NCI-H2107 (cell line): ENCODE results near the gene EIF4E1B.

Source experiments
- DNase-seq: peaks from one replicate; lab custom pipeline; 2025; lab: John Stamatoyannopoulos, UW

EIF4E1B gene

DNA sequence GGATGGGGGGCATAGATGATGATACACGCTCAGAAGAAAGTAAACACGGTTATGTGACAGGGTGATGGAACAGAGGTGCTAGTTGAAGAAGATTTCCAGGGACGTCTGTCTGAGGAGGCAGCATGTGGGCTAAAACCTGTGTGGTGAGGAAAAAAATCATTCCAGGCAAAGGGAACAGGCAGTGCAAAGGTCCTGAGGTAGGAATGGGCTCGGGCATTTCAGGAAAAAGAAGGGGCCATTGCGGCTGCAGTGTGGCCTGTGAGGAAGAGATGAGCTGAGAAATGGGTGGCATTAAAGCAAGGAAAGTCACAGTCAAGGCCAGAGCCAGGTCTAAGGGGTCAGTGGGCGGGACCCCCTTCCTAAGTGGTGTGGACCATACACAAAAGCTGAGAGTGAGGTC is 35.0 kb downstream of the EIF4E1B start:
- DNase-seq: no peak

DNA sequence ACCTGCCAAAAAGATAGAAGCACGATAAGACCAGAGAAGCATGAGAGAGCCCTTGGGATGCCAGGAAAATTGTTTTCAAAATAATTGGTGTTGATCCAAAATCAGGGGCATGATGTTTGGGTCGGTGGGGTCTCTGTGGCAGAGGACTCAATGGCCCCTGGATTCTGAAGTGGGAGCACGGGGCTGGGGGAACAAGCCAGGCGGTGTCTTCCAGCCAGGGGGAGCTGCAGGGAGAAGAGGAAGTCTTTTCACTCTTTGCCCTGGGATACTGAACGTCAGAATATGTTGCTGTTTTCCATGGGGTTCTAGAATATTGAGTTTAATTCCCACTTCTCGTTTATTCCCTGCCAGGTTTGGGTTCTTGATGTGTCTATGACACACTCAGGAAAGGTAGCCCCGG is 37.2 kb downstream of the EIF4E1B start:
- no peak for DNase-seq

DNA sequence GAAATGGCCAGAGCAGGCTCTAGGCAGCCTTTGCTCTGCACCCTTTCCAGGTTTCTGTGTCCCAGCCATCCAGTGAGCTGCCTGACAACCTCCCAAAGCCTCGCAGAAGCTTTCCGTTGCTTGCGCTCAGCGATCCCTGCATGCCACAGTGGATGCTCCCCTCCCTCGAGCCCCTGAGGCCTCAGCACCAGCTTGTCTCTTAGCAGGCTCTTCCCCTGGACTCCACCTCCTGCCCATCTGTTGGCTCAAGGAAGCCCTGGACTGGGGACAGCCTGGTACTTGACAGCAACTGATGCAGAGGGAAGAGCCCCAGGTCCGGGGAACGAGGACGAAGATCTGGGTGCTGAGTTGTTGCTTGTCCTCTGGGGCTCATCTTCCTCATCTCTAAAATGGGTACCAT is 40.0 kb downstream of the EIF4E1B start:
- no peak for DNase-seq

DNA sequence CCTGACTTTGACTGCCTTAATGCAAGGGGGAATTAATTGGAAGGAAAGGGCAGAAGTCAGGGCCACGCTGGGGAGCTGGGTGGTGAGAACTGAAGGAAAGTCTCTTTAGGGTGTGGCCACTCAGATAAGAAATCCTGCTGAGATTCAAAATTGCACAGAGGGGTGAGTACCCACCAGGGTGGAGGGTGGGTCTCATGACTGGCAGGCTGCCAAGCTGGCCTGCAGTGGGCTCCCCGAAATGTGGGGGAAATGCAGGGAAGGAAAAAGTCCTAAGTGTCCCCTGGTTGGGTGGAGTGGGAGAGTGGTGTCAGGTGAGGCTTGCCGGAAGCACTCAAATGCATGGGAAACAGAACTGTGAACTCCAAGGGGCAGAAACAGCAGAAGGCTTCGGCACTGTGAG is 40.9 kb downstream of the EIF4E1B start:
- no peak for DNase-seq

DNA sequence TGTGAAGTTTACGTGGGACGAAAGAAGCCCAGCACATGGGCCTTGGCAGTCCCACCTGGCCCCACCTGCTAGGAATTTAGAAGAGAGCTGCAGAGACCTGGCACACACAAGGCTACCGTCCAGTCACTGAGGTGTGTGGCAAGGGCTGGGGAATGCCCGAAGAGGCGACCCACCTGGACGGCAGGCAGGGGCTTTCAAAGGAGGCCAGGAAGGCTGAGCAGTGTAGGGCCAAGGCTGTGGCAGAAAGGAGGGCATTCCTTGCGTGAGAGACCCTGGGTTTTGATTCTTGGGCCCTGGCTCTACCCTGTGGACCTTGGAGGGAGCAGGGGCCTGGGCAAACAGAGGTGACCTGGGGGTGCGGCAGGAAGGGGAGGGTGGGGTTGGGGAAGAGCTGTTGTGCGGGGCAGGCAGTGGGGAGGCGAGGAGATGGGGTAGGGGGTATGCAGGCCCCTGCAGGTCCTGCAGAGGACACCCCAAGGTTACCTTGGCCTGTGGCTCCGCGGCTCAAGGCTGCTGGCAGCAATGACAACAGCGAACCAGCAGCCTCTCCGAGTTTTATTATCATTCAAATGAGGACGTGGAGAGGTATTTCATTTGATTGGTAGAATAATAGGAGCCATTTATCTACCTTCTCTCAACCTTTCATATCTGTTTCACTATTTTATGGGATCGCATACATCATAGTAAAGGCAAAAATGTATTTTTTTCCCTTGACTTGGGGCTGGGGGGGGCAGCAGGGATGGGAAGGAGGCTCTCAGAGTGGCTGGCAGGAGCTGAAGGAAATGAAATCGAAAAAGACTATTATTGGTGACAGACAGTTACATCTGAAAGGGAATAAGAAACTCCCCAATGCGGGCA is 41.6 kb downstream of the EIF4E1B start:
- no peak for DNase-seq

DNA sequence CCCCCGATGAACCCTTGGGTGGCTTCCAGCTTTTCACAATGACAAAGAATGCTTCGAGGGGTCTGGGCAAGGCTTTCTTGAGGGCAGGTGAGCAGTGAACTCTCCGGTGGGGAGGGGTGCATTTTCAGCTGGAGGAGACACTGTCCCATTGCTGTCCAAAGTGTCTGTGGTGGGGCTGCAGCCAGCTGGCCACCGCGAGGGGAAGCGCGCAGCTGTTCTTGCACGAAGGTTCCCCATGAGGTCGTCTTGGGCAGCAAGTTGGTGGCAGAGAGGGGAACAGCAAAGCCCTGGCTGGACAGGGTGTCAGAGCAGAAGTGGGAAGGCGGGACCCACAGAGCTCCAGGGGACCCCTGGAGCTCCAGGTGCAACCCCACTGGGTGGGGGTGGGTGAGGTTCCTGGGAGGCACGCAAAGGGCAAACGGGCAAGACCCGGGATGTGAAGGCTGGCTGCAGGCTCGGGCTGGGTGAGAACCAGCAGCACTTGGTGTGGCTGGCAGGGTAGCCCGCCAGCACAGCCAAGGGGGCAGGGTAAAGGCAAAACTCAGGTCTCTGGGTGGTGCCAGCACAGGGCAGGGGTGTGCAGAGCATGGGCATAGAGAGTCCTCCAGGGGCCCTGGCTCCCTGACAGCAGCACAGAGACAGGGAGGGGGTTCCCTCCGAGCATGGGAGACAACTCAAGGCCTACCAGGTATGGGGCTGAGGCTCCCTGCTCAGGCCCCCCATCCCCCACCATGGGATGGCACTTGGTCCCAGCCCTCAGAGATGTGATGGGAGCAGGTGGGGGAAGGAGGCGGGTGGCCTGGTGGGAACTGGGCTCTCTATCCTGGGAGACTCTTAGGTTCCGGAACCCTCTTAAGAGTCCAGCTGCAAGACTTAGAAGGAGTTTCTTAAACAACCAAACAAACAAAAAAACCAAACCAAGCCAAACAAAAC is 43.4 kb downstream of the EIF4E1B start:
- DNase-seq: no peak

DNA sequence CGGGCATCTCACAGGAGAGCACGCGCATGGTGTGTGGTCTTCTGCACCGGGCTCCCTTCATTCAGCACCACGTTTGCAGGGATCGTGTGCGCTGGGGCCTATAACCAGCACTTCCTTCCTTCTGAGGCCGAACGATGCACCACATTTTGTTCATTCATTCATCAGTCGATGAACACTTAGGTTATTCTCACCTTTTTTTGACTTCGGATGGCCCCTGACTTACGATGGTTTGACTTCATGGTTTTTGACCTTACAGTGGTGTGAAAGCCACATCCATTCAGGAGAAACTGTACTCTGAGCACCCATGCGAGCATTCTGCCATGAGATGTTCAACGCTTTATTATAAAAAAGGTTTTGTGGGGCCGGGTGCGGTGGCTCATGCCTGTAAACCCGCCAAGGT is 44.3 kb downstream of the EIF4E1B start:
- DNase-seq: no peak

DNA sequence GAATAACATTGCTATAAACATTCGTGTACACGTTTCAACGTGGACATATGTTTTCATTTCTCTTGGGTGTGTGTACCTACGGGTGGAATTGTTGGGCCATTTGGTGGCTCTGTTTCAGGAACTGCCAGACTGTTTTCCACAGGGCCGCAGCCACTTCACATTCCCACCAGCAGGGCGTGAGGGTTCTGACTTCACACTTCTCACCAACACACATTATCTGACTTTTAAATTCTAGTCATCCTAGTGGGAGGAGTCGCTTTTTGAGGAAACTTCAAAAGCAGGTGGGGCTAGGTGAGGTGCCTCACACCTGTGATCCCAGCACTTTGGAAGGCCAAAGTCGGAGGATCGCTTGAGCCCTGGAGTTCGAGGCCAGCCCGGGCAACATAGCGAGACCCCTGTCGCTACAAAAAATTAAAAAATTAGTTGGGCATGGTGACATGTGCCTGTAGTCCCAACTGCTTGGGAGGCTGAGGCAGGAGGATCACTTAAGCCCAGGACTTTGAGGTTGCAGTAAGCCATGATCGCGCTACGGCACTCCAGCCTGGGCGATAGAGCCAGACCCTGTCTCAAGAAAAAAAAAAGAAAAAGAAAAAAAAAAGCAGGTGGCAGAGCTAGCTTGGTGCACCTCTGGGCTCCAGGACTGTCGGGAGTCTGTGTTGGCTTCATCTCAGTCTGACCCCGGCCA is 45.3 kb downstream of the EIF4E1B start:
- DNase-seq: no peak

DNA sequence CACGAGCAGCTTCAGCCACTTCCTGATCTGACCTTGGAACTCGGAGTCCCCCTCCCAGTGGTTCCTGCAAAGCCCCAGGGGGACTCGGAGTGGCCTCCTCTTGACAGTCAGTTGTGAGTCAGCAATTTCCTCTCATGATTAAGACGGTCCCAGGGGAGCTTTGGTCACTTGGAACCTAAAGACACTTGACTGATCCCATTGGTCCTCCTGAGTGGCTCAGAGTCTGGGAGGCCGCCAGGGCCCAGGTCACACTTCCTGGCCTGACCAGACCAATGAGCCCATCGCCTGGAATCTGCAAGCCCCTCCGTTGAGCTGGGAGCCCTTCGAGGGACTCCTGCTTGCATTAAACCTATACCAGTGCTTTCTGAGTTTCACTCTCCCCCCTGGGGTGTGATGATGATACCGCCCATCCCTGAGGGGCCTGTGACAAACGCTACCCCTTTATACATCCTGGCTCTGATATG is 45.9 kb downstream of the EIF4E1B start:
- no peak for DNase-seq

DNA sequence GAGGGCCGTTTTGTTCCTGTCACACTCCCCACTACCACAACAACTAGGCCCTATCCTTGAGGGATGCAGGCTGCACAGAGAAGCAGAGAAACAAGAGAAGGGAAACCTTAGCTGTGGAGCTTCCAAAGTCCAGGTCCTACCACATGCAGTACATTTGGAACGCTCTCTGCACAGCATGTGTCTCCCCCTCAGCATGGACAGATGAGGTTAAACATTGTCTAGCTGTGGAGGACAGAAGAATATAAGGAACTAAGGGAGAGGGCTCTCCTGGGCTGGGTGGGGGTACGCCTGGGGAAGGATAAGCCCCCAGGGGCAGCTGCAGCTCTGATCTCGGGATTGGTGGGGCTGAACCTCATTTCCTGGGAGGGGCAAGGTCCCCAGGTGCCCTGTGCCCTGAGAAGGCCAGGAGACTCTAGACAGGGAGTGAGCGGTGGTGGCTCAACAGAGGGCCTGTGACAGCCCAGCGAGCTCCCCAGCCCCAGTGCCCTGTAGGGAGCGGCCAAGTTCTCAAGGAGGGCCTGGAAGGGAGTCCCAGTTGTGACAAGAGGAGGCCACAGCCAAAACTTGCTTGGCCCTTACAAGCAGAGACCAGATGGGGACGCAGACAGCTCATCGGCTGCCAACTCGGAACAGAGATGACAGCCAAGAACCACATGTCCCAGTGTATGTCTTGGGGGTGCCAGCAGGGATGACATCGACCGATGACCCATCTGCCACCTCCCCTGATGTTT is 46.9 kb downstream of the EIF4E1B start:
- DNase-seq: no peak

DNA sequence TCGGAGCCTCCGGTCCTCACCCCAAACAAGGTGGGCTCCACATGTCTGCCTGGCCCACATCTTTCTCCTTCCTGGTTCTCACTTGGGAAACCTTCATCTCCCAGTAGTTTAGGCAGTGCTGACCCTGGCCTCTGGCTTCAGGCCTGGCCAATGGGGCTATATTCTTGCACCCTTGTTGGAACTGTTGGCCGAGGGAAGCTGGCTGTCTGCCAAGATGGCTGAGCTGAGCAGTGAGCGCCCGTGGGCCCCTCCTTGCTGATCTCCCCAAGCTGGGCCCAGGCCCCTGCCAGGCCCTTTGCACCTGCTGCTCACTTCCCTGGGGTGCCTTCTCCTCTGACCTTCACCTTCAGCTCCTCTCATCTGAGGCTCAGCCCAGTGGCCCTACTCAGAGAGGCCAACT is 48.1 kb downstream of the EIF4E1B start:
- DNase-seq: no peak

DNA sequence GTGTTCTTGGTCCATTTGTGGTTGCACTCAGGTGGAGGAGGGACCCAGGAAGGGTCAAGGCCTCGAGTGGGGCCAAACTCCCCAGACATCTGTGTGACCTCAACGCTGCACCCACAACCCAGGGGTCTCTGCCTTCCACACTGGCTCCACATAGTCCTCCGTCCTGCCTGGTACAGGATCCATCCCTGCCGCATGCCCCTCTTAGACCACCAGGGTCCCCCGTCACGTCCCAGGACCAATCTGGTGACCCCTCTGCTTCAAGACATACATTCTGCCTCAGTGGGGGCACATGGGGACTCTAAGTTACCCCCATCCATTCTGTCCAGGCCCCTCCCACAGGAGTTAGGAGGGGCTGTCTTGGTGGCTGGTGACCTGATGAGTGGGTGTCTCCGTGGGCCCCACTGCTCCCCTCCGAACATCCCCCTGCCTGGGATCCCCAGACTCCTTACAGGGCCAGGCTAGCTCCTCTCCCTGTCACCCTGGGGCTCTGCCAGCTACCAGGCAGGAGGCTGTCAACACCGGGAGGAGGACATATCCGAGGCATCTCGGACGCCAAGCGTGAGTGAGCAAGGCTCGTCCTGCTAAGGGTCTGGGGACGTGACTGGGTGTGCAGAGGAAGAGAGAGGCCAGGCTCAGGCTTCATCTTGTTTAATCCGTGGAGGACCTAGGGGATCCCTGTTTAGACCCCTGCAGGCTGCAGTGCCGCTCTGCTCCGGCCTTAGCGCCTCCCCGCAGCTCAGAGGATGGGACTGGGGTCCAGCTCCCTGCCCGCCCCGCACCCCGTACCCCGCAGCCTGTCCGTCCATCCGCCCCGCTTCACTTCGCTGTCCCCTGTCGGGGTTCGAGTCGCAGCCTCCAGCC is 49.1 kb downstream of the EIF4E1B start:
- no peak for DNase-seq

DNA sequence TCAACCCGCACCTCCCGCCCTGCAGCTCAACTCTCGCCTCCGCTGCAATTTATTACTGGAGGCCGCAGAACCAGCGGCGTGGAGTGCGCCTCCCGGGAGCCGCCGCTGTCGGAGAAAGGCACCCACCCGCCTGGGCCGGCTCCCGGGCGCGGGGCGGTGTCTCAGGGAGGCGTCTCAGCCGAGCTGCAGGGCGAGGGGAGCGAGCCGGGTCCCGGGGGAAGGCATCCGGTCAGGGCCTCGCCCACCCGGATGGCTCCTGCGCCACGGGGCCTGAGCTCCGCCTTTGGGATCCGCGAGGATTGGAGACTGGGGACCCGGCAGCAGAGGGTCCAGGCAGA is 49.7 kb downstream of the EIF4E1B start:
- DNase-seq: no peak

DNA sequence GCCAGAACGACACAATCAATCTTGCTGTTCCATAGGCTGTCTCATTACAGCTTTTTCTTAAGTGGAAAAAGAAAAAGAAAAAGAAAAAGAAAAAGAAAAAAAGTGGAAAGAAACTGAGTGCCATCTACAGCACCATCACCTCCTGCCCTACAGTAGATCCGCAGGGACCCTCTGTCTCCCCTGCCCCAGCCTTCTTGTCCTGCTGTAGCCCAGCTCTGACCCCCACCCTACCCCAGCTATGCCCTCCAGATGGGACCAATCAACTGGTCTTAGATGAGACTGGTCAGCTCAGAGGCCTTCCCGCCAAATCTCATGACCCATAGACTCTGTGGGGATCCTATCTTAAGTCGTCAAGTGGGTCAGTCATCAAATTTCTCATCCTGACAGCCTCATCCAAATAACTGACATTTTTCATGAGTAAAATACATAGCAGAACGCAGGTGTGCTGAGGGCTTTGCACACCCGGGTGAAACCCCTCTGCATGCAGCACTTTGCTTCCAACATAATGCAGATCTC is 51.6 kb downstream of the EIF4E1B start:
- no peak for DNase-seq

DNA sequence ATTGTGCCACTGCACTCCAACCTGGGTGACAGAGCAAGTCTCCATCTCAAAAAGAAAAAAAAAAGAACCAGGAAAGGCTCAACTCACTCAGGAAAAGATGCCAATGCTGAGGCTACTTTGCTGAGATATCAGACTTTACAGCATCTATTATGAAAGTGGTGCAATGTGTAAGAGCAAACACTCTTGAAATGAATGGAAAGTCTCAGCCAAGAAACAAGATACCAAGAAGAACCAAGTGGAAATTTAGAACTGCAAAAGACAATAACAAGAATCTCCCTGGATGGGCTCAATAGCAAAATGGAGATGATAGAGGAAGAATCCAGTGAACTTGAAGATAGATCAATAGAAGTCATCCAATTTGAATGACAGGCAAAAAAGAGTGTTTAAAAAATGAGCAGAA is 54.5 kb downstream of the EIF4E1B start:
- no peak for DNase-seq

DNA sequence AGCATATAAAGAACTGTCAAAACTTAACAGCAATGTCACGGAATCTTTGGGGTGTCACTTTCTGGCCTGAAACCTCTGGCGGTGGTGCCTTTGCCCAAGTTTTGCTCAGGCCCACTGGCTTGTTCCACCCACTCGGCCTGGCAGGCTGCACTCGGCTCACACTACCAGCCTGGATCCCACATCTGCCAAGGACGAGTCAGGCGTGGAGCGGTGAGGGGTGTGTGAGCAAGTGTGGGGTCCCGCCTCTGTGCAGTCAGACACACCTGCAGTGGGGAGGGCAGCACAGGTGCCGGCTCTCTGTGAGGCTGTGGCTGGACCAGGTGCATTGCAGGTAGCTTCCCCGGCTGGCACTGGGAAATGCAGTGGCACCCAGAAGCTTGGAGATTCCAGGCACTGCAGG is 56.8 kb downstream of the EIF4E1B start:
- no peak for DNase-seq

DNA sequence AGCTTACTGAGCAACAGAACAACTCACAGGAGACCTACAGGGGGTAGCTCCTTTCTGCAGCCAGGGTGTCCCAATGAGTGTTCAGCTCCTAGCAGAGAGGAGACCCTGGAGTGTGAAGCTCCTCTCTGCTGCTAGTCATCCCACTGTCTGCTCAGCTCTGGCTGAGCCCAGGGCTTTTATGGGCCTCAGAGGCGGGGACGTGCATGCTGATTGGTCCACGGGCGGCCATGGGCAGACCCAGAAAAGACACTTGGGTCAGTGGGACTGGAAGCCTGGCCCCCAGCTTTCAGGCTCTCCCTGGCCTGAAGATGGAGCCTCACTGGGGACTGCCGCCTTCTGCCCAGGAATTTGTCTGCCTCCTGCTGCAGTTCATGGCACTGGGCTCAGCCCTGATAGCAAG is 57.4 kb downstream of the EIF4E1B start:
- no peak for DNase-seq

DNA sequence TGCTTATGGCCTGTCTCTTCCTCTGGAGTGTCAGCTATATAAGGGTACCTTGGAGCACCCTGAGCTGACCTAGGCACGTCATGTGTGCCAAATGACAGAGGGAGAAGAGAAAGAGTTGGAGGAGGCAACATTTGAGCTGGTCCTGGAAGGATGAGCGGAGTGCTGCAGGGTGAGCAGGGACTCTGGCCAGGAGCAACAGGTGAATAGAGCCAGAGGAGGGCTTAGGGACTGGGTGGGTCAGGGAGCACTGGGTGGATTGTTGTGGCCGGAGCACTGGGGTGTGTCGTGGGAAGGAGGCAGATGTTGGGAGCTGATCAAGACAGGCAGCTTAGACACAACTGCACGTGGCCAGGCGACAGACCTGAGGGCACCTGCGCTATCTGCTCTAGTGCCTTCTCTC is 60.4 kb downstream of the EIF4E1B start:
- DNase-seq: no peak

DNA sequence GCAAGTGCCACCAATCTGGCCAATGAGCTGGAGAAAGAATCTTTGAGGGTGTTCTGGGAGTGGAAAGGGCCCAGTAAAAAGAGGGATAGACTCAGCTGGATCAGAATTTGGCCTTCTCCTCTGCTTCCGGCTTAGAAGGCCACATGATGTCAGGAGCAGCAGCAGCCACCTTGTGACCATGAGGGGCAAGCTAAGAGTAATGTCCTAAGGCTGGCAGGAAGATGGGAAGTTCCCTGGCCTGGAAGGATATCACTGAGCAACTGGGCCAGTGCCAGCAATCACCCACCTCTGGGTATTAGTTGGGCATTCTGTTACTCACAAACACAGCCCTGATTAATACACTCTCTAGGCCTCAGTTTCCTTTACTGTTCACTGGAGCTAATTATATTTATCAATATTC is 61.0 kb downstream of the EIF4E1B start:
- no peak for DNase-seq

DNA sequence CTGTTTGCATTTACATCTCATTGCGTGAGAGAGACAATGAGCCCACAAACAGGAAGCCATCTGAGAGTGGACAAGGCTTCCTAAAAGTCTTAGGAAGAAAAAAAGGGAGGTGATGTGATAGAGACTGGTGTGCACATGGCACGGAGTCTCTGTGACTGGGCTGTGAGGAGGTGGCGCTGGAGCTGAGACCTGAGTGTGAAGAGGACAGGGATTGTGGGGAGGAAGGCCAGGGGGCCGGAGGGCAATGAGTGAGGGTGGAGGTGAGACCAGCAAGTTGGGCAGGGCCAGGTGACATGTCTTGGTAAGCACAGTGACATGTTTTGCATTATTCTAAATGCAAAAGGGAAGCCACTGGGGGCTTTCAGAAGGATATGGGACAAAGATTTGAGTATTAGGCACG is 61.9 kb downstream of the EIF4E1B start:
- no peak for DNase-seq
